GM12872 (cell line): Measurements from ENCODE around the gene ACOT11.

Experiments used
- TF ChIP-seq, protein P1 (sequence below): IDR thresholded peaks from 3 replicates; pipeline ENCODE4 v1.5.1; 2011; ENCODE audit warnings: low read depth, mild to moderate bottlenecking, low read length, moderate library complexity; ENCODE audit not compliant: insufficient read depth

Gene ACOT11

DNA sequence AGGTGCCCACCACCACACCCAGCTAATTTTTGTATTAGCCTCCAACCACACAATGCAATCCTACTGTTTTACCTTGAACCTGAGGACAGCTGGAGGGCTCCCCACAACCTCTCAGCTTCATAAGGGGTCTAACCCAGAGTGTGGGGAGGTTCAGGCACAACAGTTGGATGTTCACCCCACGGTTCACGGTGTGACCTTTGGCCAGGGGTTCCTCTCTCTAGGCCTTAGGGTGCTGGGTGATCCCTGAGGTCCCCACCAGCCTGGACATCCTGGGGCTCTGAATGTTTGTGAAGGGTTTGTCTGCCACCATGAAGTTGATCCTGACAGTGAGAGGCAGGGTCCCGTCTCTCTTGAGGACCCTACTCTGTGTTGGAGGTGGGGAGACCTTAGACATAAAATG lies 3.9 kb downstream of the ACOT11 start:
- TF ChIP-seq, protein P1, sequence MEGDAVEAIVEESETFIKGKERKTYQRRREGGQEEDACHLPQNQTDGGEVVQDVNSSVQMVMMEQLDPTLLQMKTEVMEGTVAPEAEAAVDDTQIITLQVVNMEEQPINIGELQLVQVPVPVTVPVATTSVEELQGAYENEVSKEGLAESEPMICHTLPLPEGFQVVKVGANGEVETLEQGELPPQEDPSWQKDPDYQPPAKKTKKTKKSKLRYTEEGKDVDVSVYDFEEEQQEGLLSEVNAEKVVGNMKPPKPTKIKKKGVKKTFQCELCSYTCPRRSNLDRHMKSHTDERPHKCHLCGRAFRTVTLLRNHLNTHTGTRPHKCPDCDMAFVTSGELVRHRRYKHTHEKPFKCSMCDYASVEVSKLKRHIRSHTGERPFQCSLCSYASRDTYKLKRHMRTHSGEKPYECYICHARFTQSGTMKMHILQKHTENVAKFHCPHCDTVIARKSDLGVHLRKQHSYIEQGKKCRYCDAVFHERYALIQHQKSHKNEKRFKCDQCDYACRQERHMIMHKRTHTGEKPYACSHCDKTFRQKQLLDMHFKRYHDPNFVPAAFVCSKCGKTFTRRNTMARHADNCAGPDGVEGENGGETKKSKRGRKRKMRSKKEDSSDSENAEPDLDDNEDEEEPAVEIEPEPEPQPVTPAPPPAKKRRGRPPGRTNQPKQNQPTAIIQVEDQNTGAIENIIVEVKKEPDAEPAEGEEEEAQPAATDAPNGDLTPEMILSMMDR, result no peak

DNA sequence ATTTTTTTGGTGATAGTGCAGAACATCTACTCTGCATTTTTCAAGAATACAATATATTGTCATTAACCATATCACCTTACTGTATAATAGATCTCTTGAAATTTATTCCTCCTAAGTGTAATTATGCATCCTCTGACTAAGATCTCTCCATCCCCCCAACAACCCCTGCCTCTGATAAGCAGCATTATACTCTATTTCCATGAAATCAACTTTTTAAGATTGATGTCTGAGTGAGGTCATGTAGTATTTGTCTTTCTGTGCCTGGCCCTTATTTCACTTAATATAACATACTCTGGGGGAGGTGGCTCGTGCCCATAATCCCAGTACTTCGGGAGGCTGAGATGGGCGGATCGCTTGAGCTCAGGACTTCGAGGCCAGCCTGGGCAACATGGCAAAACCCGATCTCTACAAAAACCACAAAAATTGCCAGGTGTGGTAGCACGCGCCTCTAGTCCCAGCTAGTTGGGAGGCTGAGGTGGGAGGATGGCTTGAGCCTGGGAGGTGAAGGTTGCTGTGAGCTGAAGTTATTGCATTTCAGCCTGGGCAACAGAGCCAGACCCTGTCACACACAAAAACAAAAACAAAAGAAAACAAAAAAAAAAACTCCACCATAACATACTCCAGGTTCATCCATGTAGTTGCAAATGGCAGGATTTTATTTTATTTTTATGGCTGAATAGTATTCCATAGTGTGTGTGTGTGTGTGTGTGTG lies 5.7 kb downstream of the ACOT11 start:
- TF ChIP-seq, protein P1, result no peak

DNA sequence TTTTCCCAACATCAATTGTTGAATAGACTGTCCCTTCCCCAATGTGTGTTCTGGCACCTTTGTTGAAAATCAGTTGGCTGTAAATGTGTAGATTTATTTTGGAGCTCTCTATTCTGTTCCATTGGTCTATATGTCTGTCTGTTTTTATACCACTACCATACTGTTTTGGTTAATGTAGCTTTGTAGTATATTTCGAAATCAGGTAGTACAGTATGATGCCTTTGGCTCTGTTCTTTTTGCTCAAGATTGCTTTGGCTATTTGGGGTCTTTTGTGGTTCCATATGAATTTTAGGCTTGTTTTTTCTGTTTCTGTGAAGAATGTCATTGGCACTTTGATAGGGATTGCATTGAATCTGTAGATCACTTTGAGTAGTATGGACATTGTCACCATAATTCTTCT lies 8.1 kb downstream of the ACOT11 start:
- TF ChIP-seq, protein P1, result no peak

DNA sequence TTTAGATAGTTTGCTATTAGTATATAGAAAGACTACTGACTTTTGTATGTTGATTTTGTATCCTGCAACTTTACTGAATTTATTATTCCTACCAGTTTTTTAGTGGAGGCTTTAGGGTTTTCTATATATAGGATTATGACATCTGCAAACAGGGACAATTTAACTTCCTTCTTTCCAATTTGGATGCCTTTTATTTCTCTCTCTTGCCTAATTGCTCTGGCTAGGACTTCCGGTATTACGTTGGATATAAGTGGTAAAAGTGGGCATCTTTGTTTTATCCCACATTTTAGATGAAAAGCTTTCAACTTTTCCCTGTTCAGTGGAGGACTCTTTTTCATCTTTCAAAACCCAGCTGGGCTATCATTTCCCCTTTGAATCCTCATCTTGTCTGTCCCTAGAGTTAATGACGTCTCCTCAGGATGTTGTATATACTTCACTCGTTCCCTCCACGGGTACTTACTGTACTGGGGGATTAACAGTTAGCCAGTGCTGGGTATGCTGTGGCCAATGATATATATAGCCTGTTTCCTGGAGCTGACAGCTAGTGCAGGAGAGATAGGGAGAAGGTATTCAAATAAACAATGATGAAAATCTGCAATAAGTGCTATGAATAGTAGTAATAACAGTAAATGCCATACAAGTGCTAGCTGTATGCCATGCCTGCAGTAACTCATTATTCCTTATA lies 9.8 kb downstream of the ACOT11 start:
- TF ChIP-seq, protein P1, result no peak

DNA sequence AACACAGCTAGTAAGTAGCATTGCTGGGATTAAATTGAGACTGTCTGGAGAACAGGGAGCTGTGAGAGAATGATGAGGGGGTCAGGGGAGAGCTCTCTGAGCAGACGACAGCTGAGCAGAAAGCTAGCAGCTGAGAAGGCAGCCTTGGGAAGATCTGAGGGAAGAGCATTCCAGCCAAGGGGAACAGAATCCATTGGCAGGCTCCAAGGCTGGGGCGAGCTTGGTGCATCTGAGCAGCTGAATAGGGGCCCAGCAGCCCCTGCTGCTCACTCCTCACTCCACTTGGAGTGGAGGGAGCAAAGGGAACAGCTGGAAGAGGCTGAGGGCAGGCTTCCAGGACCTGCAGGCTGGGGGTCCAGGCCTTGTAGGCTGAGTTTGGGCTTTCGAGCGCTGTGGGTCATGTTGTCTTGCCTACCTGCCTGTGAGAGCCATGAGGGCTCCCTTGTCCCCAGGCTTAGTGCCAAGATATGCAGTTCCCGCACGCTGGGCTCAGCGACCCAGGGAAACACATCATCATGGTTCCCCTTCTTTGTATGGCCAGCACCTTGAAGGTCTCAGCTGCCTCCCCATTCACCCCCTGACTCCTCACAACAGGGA lies 10.5 kb downstream of the ACOT11 start:
- TF ChIP-seq, protein P1, result no peak

DNA sequence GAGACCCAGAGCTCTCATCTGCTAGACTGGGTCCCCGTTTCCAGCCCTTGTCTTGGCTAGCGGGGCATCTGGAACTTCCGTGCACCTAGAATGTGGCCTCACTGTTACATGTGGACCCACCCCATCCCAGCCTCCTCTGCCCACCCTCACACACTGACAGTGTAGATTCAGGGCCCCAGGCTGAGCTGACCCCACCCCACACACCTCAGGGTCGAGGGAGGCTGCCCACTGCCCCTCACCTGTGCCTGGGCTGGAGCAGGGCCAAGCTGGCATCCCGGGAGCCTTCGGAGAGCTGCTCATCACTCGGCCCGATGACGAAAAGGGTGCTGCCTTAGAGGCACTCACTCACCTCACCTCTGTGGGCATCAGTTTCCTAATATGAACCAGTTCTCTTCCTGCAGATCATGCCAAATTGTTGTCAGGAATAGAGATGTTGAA lies 11.1 kb downstream of the ACOT11 start:
- TF ChIP-seq, protein P1, result no peak

DNA sequence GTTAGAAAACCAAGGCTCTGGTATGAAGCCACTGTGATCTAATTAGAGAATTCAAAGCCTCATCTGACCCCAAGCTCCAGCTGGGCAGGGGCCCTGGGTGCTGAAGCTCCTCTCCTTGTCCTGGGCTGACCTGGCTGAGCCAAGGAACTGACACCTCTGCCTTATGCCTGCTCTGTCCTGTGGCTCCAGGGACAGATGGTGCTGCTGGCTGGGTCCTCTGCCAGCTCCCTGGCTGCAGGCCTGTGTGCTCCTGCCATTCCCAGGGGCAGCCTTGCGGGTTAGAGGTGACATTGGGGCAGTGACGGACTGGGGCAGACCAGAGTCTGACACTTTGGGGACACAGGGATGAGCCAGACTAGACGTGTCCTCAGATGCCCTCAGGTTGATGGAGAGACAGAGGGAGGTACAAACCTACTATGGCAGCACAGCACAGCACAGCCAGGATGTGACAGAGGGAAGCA lies 11.8 kb downstream of the ACOT11 start:
- TF ChIP-seq, protein P1, result no peak
